A549 (cell line): ENCODE data around the gene MRPS31. TPM values are rescaled to one million over a fixed set of nuclear protein-coding genes. Genes with fewer than 3 reads are reported as not detected.

ENCODE experiments used
- ATAC-seq, 2 experiments: fragments of 200-7000 bp in 1 of 2; fragments of >200 bp in 1 of 2; cut with Nextera tagmentation in 1 of 2; cut with Tn5 transposase in 1 of 2; 3 replicates each; pipeline versions ENCODE4 v1.8.0 to v1.9.1; 2018 to 2020; ENCODE audit warnings: mild to moderate bottlenecking in 1 of 2, moderate library complexity in 1 of 2
- CTCF ChIA-PET: fragments of 300-600 bp; sonication (Branson Sonifier 250); formaldehyde crosslinking; extraction: SDS; loops from one replicate; lab custom pipeline; 2021; ENCODE audit warnings: antibody characterized with exemption, inconsistent platforms; lab: Yijun Ruan, JAX
- POLR2A ChIA-PET: fragments of 350-600 bp; formaldehyde crosslinking; extraction: SDS; loops from one replicate; lab custom pipeline; 2021; ENCODE audit warnings: antibody characterized with exemption, inconsistent platforms; lab: Yijun Ruan, JAX
- DNase-seq, 2 experiments: peaks; one replicate each; pipeline versions ENCODE4 v3.0.0 to v3.0.0-alpha.2; 2011 to 2016; ENCODE audit warnings: low read depth in 1 of 2, low spot score in 1 of 2
- FAIRE-seq: peaks from 2 replicates; lab custom pipeline; 2011; peaks lifted over from hg19 to GRCh38; lab: Jason Lieb, UNC
- H3K27ac ChIP-seq, 2 experiments: fragments of >200 bp; sonication (Bioruptor Twin); formaldehyde crosslinking; 3 replicates each; pipeline ENCODE4 v1.5.1; 2016 to 2017
- H3K4me1 ChIP-seq: fragments of >200 bp; sonication (Bioruptor Twin); formaldehyde crosslinking; 3 replicates; pipeline ENCODE4 v1.6.1; 2016
- H3K4me2 ChIP-seq: fragments of >200 bp; sonication (Bioruptor Twin); formaldehyde crosslinking; 3 replicates; pipeline ENCODE4 v1.6.1; 2016
- H3K4me3 ChIP-seq: fragments of >200 bp; sonication (Bioruptor Twin); formaldehyde crosslinking; 3 replicates; pipeline ENCODE4 v1.5.1; 2016
- H3K9me3 ChIP-seq: fragments of >200 bp; sonication (Bioruptor Twin); formaldehyde crosslinking; 3 replicates; pipeline ENCODE4 v1.6.1; 2016
- HOXA7 ChIP-seq: fragments of 250-450 bp; sonication (Bioruptor Pico); IDR thresholded peaks from 2 replicates; pipeline ENCODE4 v1.5.0; 2020; ENCODE audit warnings: mild to moderate bottlenecking, moderate library complexity
- HOXB13 ChIP-seq: fragments of 250-450 bp; sonication (Bioruptor Pico); IDR thresholded peaks from 2 replicates; pipeline ENCODE4 v1.5.0; 2020; ENCODE audit warnings: low read depth, mild to moderate bottlenecking, moderate library complexity
- HOXB5 ChIP-seq: fragments of 250-450 bp; sonication (Bioruptor Pico); IDR thresholded peaks from 2 replicates; pipeline ENCODE4 v1.5.0; 2020; ENCODE audit warnings: mild to moderate bottlenecking, moderate library complexity
- JUN ChIP-seq, 2 experiments: fragments of >200 bp; sonication (Bioruptor Twin); formaldehyde crosslinking; IDR thresholded peaks; 2 replicates in 1 of 2; 3 replicates in 1 of 2; pipeline ENCODE4 v1.6.1; 2016 to 2017
- JUNB ChIP-seq: fragments of >200 bp; sonication (Bioruptor Twin); formaldehyde crosslinking; IDR thresholded peaks from 2 replicates; pipeline ENCODE4 v1.6.1; 2016
- KDM1A ChIP-seq: fragments of 200-600 bp; sonication (generic); IDR thresholded peaks from 2 replicates; pipeline ENCODE4 v1.6.1; 2016; ENCODE audit warnings: low read depth, mild to moderate bottlenecking
- KDM5A ChIP-seq: fragments of 200-600 bp; sonication (generic); IDR thresholded peaks from 2 replicates; pipeline ENCODE4 v1.6.1; 2016; ENCODE audit warnings: antibody characterized with exemption, mild to moderate bottlenecking
- PHF8 ChIP-seq: fragments of 200-600 bp; sonication (generic); IDR thresholded peaks from 2 replicates; pipeline ENCODE4 v1.6.1; 2016; ENCODE audit warnings: low read depth, mild to moderate bottlenecking, antibody characterized with exemption, moderate library complexity, borderline replicate concordance
- RFX5 ChIP-seq: fragments of 450-650 bp; IDR thresholded peaks from 2 replicates; pipeline ENCODE4 v1.7.1; 2014; ENCODE audit warnings: antibody characterized with exemption, mild to moderate bottlenecking, moderate library complexity
- RNF2 ChIP-seq: fragments of 200-600 bp; sonication (generic); IDR thresholded peaks from 2 replicates; pipeline ENCODE4 v1.6.1; 2016; ENCODE audit warnings: low read depth, mild to moderate bottlenecking, antibody characterized with exemption, moderate library complexity, borderline replicate concordance
- SMC3 ChIP-seq: fragments of >200 bp; sonication (Bioruptor Twin); formaldehyde crosslinking; IDR thresholded peaks from 3 replicates; pipeline ENCODE4 v1.6.1; 2018; ENCODE audit warnings: inconsistent platforms
- TP53 ChIP-seq: fragments of 250-450 bp; sonication (Bioruptor Pico); IDR thresholded peaks from 2 replicates; pipeline ENCODE4 v1.5.0; 2021; ENCODE audit warnings: mild to moderate bottlenecking, moderate library complexity
- ZSCAN20 ChIP-seq: fragments of 250-450 bp; sonication (Bioruptor Pico); IDR thresholded peaks from 2 replicates; pipeline ENCODE4 v1.8.0; 2022; ENCODE audit warnings: mild to moderate bottlenecking, moderate library complexity
- WGBS: methylation state at CpG from one replicate; pipeline ENCODE4 v1.1.6; 2017; ENCODE audit errors: missing lambda C conversion rate; 5-methylcytosine and 5-hydroxymethylcytosine counted together
- polyA plus RNA-seq, 4 experiments: library from polyadenylated mRNA; depleted of rRNA in 3 of 4; stranded (reverse); fragments of >200 nt; fragmentation: RNase III in 1 of 4; extraction: RNeasy Plus Mini Kit Qiagen cat#74134 plus additional on column Dnase treatment in 1 of 4; gene quantifications; 2 replicates in 3 of 4; 3 replicates in 1 of 4; pipeline ENCODE4 v1.2.3, GENCODE V29; 2011 to 2017
- TF ChIP-seq, protein P1 (sequence below): fragments of 250-450 bp; sonication (Bioruptor Pico); IDR thresholded peaks from 2 replicates; pipeline ENCODE4 v1.5.0; 2020; ENCODE audit warnings: low read depth, mild to moderate bottlenecking, moderate library complexity
- TF ChIP-seq, protein P2 (sequence below): fragments of 150-350 bp; IDR thresholded peaks from 2 replicates; pipeline ENCODE4 v1.6.1; 2014; ENCODE audit warnings: low read depth, mild to moderate bottlenecking, low read length
- TF ChIP-seq, protein P3 (sequence below): fragments of 450-650 bp; IDR thresholded peaks from 2 replicates; pipeline ENCODE4 v1.6.1; 2014; ENCODE audit warnings: antibody characterized with exemption
- TF ChIP-seq, protein P4 (sequence below): IDR thresholded peaks from 2 replicates; pipeline ENCODE4 v1.6.1; 2012; ENCODE audit warnings: low read depth, borderline replicate concordance
- TF ChIP-seq, protein P5 (sequence below): fragments of >200 bp; sonication (Bioruptor Twin); formaldehyde crosslinking; IDR thresholded peaks from 3 replicates; pipeline ENCODE4 v1.6.1; 2016

Gene MRPS31
- polyA plus RNA-seq, 2 of the 4 experiments (the other 2 are of a cell fraction), result 14.2 to 30.3 TPM

- no peak for TF ChIP-seq RFX5
- TF ChIP-seq JUNB, result no peak
- no peak for TF ChIP-seq KDM5A
- TF ChIP-seq HOXB13 (CRISPR knock-in tag), result no peak
- no peak for TF ChIP-seq HOXB5 (CRISPR knock-in tag)
- no peak for TF ChIP-seq RNF2
- TF ChIP-seq JUN (IDR thresholded peaks at IDR 0.05), result no peak
- no peak overlapping the region for H3K27ac ChIP-seq
- DNase-seq, result no peak
- no peak overlapping the region for H3K4me3 ChIP-seq
- CTCF ChIA-PET, result no interaction called here
- peaks cover 7% of the 10 kb centered on the region; the same call in 1 of the 3 replicates for H3K4me1 ChIP-seq
- H3K4me2 ChIP-seq, result no peak overlapping the region
- no peaks in the 10 kb centered on the region for H3K9me3 ChIP-seq
- WGBS, result 73% methylated on average over 6 of the region's 6 CpGs
- POLR2A ChIA-PET, result no interaction called here
- ATAC-seq, result no peak
- FAIRE-seq, result no peak
These were observed 3.7 kb upstream of the MRPS31 start for GRCh38 chr13:40774672-40775071.

GRCh38 chr13:40772765-40773473 lies 1.9 kb upstream of the MRPS31 start:
- no peak for FAIRE-seq
- 87% methylated on average over 6 of the region's 6 CpGs for WGBS
- CTCF ChIA-PET, result no interaction called here
- Histone ChIP-seq H3K9me3 (no peaks in the 10 kb centered on the region), H3K27ac (no peak overlapping the region), H3K4me3 (no peak overlapping the region), H3K4me2 (no peak overlapping the region), H3K4me1 (peaks cover 9% of the 10 kb centered on the region; the same call in 1 of the 3 replicates)
- DNase-seq, result no peak
- POLR2A ChIA-PET, result no interaction called here
- TF ChIP-seq HOXB13 (CRISPR knock-in tag), result no peak
- TF ChIP-seq, protein P1, sequence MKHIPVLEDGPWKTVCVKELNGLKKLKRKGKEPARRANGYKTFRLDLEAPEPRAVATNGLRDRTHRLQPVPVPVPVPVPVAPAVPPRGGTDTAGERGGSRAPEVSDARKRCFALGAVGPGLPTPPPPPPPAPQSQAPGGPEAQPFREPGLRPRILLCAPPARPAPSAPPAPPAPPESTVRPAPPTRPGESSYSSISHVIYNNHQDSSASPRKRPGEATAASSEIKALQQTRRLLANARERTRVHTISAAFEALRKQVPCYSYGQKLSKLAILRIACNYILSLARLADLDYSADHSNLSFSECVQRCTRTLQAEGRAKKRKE (CRISPR knock-in tag), result no peak
- TF ChIP-seq, protein P2, sequence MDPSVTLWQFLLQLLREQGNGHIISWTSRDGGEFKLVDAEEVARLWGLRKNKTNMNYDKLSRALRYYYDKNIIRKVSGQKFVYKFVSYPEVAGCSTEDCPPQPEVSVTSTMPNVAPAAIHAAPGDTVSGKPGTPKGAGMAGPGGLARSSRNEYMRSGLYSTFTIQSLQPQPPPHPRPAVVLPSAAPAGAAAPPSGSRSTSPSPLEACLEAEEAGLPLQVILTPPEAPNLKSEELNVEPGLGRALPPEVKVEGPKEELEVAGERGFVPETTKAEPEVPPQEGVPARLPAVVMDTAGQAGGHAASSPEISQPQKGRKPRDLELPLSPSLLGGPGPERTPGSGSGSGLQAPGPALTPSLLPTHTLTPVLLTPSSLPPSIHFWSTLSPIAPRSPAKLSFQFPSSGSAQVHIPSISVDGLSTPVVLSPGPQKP, result no peak
- TF ChIP-seq, protein P3, sequence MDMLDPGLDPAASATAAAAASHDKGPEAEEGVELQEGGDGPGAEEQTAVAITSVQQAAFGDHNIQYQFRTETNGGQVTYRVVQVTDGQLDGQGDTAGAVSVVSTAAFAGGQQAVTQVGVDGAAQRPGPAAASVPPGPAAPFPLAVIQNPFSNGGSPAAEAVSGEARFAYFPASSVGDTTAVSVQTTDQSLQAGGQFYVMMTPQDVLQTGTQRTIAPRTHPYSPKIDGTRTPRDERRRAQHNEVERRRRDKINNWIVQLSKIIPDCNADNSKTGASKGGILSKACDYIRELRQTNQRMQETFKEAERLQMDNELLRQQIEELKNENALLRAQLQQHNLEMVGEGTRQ, result no peak
- TF ChIP-seq SMC3, result no peak
- TF ChIP-seq TP53 (CRISPR knock-in tag), result no peak
- TF ChIP-seq, protein P4, sequence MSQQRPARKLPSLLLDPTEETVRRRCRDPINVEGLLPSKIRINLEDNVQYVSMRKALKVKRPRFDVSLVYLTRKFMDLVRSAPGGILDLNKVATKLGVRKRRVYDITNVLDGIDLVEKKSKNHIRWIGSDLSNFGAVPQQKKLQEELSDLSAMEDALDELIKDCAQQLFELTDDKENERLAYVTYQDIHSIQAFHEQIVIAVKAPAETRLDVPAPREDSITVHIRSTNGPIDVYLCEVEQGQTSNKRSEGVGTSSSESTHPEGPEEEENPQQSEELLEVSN, result no peak
- no peak for TF ChIP-seq ZSCAN20 (CRISPR knock-in tag)
- TF ChIP-seq, protein P5, sequence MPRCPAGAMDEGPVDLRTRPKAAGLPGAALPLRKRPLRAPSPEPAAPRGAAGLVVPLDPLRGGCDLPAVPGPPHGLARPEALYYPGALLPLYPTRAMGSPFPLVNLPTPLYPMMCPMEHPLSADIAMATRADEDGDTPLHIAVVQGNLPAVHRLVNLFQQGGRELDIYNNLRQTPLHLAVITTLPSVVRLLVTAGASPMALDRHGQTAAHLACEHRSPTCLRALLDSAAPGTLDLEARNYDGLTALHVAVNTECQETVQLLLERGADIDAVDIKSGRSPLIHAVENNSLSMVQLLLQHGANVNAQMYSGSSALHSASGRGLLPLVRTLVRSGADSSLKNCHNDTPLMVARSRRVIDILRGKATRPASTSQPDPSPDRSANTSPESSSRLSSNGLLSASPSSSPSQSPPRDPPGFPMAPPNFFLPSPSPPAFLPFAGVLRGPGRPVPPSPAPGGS, result no peak
- TF ChIP-seq PHF8, result no peak
- no peak for TF ChIP-seq HOXA7 (CRISPR knock-in tag)
- TF ChIP-seq KDM1A, result no peak
- ATAC-seq, result no peak
